Measurements from ENCODE around the gene SPDEF.

DNA sequence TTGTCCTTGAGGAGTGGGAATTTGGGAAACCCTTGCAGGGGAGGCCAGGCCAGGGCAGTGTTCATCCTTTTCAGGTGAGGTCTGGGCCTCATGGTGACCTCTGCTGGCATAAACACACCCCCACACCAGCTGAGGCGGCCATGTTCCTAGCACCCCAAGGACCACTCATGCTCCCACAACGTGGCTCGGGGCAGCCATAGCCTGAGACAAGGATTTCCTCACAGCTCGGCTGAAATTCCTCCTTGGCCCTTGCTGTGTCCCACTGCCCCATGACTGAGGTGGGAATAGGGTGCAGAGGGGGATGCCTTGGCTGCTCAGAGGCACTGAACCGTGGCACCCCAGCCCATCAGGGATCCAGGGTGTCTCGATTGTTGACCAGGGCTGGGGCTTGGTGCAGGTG is 27.3 kb upstream of the SPDEF start:
- no peak for TF ChIP-seq POLR2A (IDR thresholded peaks at IDR 0.05)
- TF ChIP-seq, protein P1, sequence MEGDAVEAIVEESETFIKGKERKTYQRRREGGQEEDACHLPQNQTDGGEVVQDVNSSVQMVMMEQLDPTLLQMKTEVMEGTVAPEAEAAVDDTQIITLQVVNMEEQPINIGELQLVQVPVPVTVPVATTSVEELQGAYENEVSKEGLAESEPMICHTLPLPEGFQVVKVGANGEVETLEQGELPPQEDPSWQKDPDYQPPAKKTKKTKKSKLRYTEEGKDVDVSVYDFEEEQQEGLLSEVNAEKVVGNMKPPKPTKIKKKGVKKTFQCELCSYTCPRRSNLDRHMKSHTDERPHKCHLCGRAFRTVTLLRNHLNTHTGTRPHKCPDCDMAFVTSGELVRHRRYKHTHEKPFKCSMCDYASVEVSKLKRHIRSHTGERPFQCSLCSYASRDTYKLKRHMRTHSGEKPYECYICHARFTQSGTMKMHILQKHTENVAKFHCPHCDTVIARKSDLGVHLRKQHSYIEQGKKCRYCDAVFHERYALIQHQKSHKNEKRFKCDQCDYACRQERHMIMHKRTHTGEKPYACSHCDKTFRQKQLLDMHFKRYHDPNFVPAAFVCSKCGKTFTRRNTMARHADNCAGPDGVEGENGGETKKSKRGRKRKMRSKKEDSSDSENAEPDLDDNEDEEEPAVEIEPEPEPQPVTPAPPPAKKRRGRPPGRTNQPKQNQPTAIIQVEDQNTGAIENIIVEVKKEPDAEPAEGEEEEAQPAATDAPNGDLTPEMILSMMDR (IDR thresholded peaks at IDR 0.05): peak in 3 of 12 donors; percentile 10 to 39 (median 19)

Measured in heart left ventricle (tissue), 13 donors.